ENCODE results near the gene IFRD1. TPM values are rescaled to one million over a fixed set of nuclear protein-coding genes. Genes with fewer than 3 reads are reported as not detected.

Gene IFRD1
- total and polyA plus RNA-seq, 12 donors: 17.5 to 94.6 (median 30.3) TPM

GRCh38 chr7:112448381-112448780 lies 1.9 kb upstream of the IFRD1 start:
- no peak for DNase-seq
- Histone ChIP-seq H3K9me3 (no peaks in the 10 kb centered on the region), H3K4me3 (no peak overlapping the region), H3K27me3 (no peaks in the 10 kb centered on the region), H3K4me1 (peaks cover 0 to 37% (median 23%) of the 10 kb centered on the region in 9 donors), H3K36me3 (no peaks in the 10 kb centered on the region), H3K27ac (peak overlapping the region in 3 of 10 donors; percentile 96 to 98 (median 97))
- TF ChIP-seq CTCF (IDR thresholded peaks at IDR 0.05): no peak
- ATAC-seq: no peak
- 73 to 75% methylated on average over 2 of the region's 2 CpGs for WGBS, 2 donors
- intact Hi-C loops (cut with DNase I): loop anchor here in 1 of 10 donors (5.0 kb wide), 1 partner anchor 49 kb away; no protein-coding TSS in a partner anchor

- H3K27me3 ChIP-seq: no peaks in the 10 kb centered on the region
Measured at GRCh38 chr7:112448891-112449290, 1.4 kb upstream of the IFRD1 start.

GRCh38 chr7:112449353-112449752 lies 907 bp upstream of the IFRD1 start:
- Histone ChIP-seq H3K27ac (peak overlapping the region; percentile 67 to 99 (median 96)), H3K9me3 (no peaks in the 10 kb centered on the region), H3K27me3 (no peaks in the 10 kb centered on the region), H3K4me3 (peak overlapping the region in 9 of 10 donors; percentile 77 to 97 (median 90)), H3K36me3 (no peaks in the 10 kb centered on the region), H3K4me1 (peaks cover 0 to 47% (median 32%) of the 10 kb centered on the region in 9 donors)
- intact Hi-C loops (cut with DNase I): loop anchor here in 1 of 10 donors (5.0 kb wide), 1 partner anchor 48 kb away; no protein-coding TSS in a partner anchor
- ATAC-seq: no peak
- TF ChIP-seq CTCF (IDR thresholded peaks at IDR 0.05): no peak
- no peak for DNase-seq
- 52 to 56% methylated on average over 5 of the region's 5 CpGs for WGBS, 2 donors

More at GRCh38 chr7:112448891-112449290, 1.4 kb upstream of the IFRD1 start:
- Histone ChIP-seq H3K4me3 (no peak overlapping the region), H3K27ac (peak overlapping the region in 6 of 10 donors; percentile 95 to 99 (median 96)), H3K4me1 (peaks cover 0 to 43% (median 27%) of the 10 kb centered on the region in 9 donors), H3K36me3 (no peaks in the 10 kb centered on the region), H3K9me3 (no peaks in the 10 kb centered on the region)
- ATAC-seq (no peak), DNase-seq (no peak)
- WGBS, 2 donors: 61 to 63% methylated on average over 3 of the region's 3 CpGs
- TF ChIP-seq CTCF (IDR thresholded peaks at IDR 0.05): no peak
- intact Hi-C loops (cut with DNase I): loop anchor here in 1 of 10 donors (5.0 kb wide), 1 partner anchor 48 kb away; no protein-coding TSS in a partner anchor

- Histone ChIP-seq H3K27ac (peak overlapping the region; percentile 91 to 99 (median 96)), H3K36me3 (peaks cover 0 to 11% (median 6%) of the 10 kb centered on the region in 9 donors), H3K4me3 (peak overlapping the region; percentile 77 to 97 (median 90)), H3K9me3 (no peaks in the 10 kb centered on the region), H3K4me1 (peaks cover 0 to 52% (median 46%) of the 10 kb centered on the region in 9 donors), H3K27me3 (no peaks in the 10 kb centered on the region)
- intact Hi-C loops (cut with DNase I): loop anchor here in 3 of 10 donors (2.0 to 10.0 kb wide), 3 partner anchors 32 to 886 kb away; partner anchors contain the start of genes DOCK4 (in 1 of the 3), IMMP2L (in 1 of the 3) and ZNF277 (in 1 of the 3)
- ATAC-seq (peak; percentile 88 to 93 (median 90)), DNase-seq (peak; percentile 91 to 97)
- TF ChIP-seq CTCF (IDR thresholded peaks at IDR 0.05): no peak
- WGBS, 2 donors: 0 to 1% methylated on average over 57 of the region's 57 CpGs
Measured at GRCh38 chr7:112450807-112451761, 824 bp downstream of the IFRD1 start.
